Neural progenitor cell (in vitro differentiated cells): ENCODE data around the gene AQP1. TPM values are rescaled to one million over a fixed set of nuclear protein-coding genes. Genes with fewer than 3 reads are reported as not detected.

Experiments
- DNase-seq: peaks from one replicate; pipeline ENCODE4 v3.0.0-alpha.2; 2016; ENCODE audit warnings: low spot score
- H2AFZ ChIP-seq: fragments of 200-600 bp; sonication (generic); replicated peaks from 2 replicates; pipeline ENCODE4 v1.6.1; 2016; ENCODE audit warnings: antibody characterized with exemption
- H3F3A ChIP-seq: fragments of 200-600 bp; sonication (generic); 2 replicates; pipeline ENCODE4 v1.6.1; 2016; ENCODE audit warnings: antibody characterized with exemption, low read depth
- H3K27ac ChIP-seq: fragments of 200-600 bp; sonication (generic); 2 replicates; pipeline ENCODE4 v1.5.1; 2016; ENCODE audit warnings: mild to moderate bottlenecking
- H3K27me3 ChIP-seq: fragments of 200-600 bp; sonication (generic); 2 replicates; pipeline ENCODE4 v1.6.1; 2016; ENCODE audit warnings: mild to moderate bottlenecking, moderate library complexity
- H3K36me3 ChIP-seq: fragments of 200-600 bp; sonication (generic); 2 replicates; pipeline ENCODE4 v1.5.1; 2016
- H3K4me1 ChIP-seq: fragments of 200-600 bp; sonication (generic); 2 replicates; pipeline ENCODE4 v1.6.1; 2016; ENCODE audit warnings: mixed run types
- H3K4me2 ChIP-seq: fragments of 200-600 bp; sonication (generic); 2 replicates; pipeline ENCODE4 v1.6.1; 2016
- H3K4me3 ChIP-seq: fragments of 200-600 bp; sonication (generic); 2 replicates; pipeline ENCODE4 v1.5.1; 2016
- H3K79me2 ChIP-seq: fragments of 200-600 bp; sonication (generic); 2 replicates; pipeline ENCODE4 v1.6.1; 2016; ENCODE audit warnings: low read depth
- H3K9ac ChIP-seq: fragments of 200-600 bp; sonication (generic); 2 replicates; pipeline ENCODE4 v1.6.1; 2016
- H3K9me3 ChIP-seq: fragments of 200-600 bp; sonication (generic); 2 replicates; pipeline ENCODE4 v1.5.1; 2016; ENCODE audit warnings: low read depth
- H4K20me1 ChIP-seq: fragments of 200-600 bp; sonication (generic); 2 replicates; pipeline ENCODE4 v1.6.1; 2016; ENCODE audit warnings: low read depth
- H3K27ac Mint-ChIP-seq: 3 replicates; pipeline ENCODE4 v1.8.0; 2021; ENCODE audit warnings: mixed read lengths
- H3K27me3 Mint-ChIP-seq: 2 replicates; pipeline ENCODE4 v1.8.0; 2022; ENCODE audit warnings: low read depth, mild to moderate bottlenecking, inconsistent platforms, moderate library complexity, mixed read lengths; ENCODE audit not compliant: insufficient read depth
- H3K36me3 Mint-ChIP-seq: 3 replicates; pipeline ENCODE4 v1.8.0; 2021; ENCODE audit warnings: mixed read lengths
- H3K4me1 Mint-ChIP-seq: 3 replicates; pipeline ENCODE4 v1.8.0; 2021; ENCODE audit warnings: mixed read lengths
- H3K4me3 Mint-ChIP-seq: 3 replicates; pipeline ENCODE4 v1.8.0; 2021; ENCODE audit warnings: mild to moderate bottlenecking, moderate library complexity, mixed read lengths
- H3K9me3 Mint-ChIP-seq: 3 replicates; pipeline ENCODE4 v1.8.0; 2020; ENCODE audit warnings: mixed read lengths
- EZH2 ChIP-seq: fragments of 200-600 bp; sonication (generic); IDR thresholded peaks from 2 replicates; pipeline ENCODE4 v1.6.1; 2017; ENCODE audit warnings: antibody characterized with exemption, mild to moderate bottlenecking, moderate library complexity
- EZH2phosphoT487 ChIP-seq: fragments of 200-600 bp; sonication (generic); IDR thresholded peaks from 2 replicates; pipeline ENCODE4 v1.6.1; 2017; ENCODE audit warnings: antibody characterized with exemption
- total RNA-seq: library from RNA; depleted of rRNA; stranded (reverse); fragments of >200 nt; gene quantifications from 2 replicates; pipeline ENCODE4 v1.2.3, GENCODE V29; 2015; ENCODE audit warnings: low replicate concordance
- TF ChIP-seq, protein P1 (sequence below): fragments of 200-600 bp; sonication (generic); IDR thresholded peaks from 2 replicates; pipeline ENCODE4 v1.5.1; 2017; ENCODE audit warnings: antibody characterized with exemption, mild to moderate bottlenecking

AQP1 gene
- total RNA-seq, 1 donor from 2014 or later: not detected

DNA sequence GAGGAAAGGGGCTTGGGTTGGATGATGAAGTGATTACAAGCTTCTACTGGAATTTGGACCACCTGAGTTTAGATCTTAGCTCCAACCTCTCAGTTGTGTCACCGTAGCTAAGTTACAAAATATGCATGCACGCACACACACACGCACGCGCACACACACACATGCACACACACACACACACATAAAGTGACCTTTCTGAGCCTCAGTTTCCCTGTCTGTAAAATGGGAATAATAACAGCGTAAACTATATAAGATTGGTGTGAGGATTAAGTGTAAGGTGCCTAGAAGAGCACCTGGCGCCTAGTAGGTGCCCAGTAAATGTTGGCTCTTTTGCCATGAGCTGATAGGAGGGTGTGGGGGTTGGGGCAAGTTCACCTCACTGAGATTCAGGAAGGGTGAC lies 12.6 kb upstream of the AQP1 start:
- Histone ChIP-seq H3K79me2 (no peaks in the 10 kb centered on the region), H3K4me1 (no peaks in the 10 kb centered on the region), H3F3A (no peaks in the 10 kb centered on the region), H4K20me1 (no peaks in the 10 kb centered on the region), H3K27ac (no peak overlapping the region), H3K9me3 (no peaks in the 10 kb centered on the region), H3K9ac (no peak overlapping the region), H3K27me3 (no peaks in the 10 kb centered on the region), H3K36me3 (no peaks in the 10 kb centered on the region), H3K4me3 (no peak overlapping the region), H2AFZ (no peak overlapping the region), H3K4me2 (no peak overlapping the region)
- no peak for DNase-seq
- Mint-ChIP-seq H3K4me1 (peaks cover 15% of the 10 kb centered on the region), H3K9me3 (no peaks in the 10 kb centered on the region), H3K27me3 (peaks cover 6% of the 10 kb centered on the region), H3K27ac (no peak overlapping the region), H3K4me3 (no peak overlapping the region), H3K36me3 (no peaks in the 10 kb centered on the region)
- TF ChIP-seq, protein P1, sequence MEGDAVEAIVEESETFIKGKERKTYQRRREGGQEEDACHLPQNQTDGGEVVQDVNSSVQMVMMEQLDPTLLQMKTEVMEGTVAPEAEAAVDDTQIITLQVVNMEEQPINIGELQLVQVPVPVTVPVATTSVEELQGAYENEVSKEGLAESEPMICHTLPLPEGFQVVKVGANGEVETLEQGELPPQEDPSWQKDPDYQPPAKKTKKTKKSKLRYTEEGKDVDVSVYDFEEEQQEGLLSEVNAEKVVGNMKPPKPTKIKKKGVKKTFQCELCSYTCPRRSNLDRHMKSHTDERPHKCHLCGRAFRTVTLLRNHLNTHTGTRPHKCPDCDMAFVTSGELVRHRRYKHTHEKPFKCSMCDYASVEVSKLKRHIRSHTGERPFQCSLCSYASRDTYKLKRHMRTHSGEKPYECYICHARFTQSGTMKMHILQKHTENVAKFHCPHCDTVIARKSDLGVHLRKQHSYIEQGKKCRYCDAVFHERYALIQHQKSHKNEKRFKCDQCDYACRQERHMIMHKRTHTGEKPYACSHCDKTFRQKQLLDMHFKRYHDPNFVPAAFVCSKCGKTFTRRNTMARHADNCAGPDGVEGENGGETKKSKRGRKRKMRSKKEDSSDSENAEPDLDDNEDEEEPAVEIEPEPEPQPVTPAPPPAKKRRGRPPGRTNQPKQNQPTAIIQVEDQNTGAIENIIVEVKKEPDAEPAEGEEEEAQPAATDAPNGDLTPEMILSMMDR: no peak

DNA sequence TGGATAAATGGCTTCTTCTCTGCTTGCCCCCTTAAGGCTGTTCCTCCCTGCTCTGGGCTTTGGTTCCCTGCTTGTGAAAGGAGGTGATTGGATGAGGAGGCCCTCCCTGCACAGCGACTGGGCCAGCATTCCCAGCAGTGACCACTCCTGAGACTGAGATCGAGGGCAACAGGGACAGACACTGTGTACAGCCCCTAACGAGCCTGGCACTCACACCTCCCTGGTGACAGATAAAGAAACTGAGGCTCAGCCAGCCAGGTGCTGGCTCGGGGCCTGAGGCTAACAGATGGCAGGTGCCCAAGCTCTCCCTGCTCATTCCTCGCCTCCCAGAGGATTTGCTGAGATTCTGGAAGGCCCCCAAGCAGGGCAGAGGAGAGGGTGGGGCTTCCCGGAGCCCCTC lies 12.0 kb upstream of the AQP1 start:
- TF ChIP-seq, protein P1: no peak
- TF ChIP-seq EZH2: no peak
- no peak for TF ChIP-seq EZH2phosphoT487
- H3K4me1 ChIP-seq: no peaks in the 10 kb centered on the region
- H3K9me3 Mint-ChIP-seq: no peaks in the 10 kb centered on the region
- no peak overlapping the region for H3K4me3 Mint-ChIP-seq
- no peaks in the 10 kb centered on the region for H3F3A ChIP-seq
- no peaks in the 10 kb centered on the region for H3K27me3 ChIP-seq
- H3K9me3 ChIP-seq: no peaks in the 10 kb centered on the region
- no peaks in the 10 kb centered on the region for H3K79me2 ChIP-seq
- no peak overlapping the region for H3K4me3 ChIP-seq
- peaks cover 6% of the 10 kb centered on the region for H3K27me3 Mint-ChIP-seq
- H3K4me2 ChIP-seq: no peak overlapping the region
- H3K9ac ChIP-seq: no peak overlapping the region
- H3K27ac Mint-ChIP-seq: no peak overlapping the region
- H4K20me1 ChIP-seq: no peaks in the 10 kb centered on the region
- H3K4me1 Mint-ChIP-seq: peaks cover 15% of the 10 kb centered on the region
- no peaks in the 10 kb centered on the region for H3K36me3 ChIP-seq
- H3K27ac ChIP-seq: no peak overlapping the region
- H2AFZ ChIP-seq: no peak overlapping the region
- H3K36me3 Mint-ChIP-seq: no peaks in the 10 kb centered on the region
- no peak for DNase-seq

DNA sequence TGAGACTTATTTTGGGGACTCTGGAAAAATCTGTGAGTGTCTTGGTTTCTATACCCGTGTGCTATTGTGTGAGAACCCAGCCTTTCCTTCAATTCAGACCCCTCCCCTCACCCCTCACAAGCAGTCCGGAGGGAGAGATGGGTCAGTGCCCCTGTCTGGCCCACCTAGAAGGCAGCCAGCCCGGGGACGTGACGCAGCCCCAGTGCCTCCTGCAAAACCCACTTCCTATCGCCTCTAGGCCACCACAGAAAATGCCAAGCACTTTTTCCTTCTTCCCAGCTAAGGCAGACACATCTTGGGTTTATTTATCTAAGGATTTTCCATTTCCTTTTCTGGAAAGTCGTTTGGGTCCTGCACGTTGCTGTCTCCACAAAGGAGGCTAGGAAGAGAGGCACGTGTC lies 11.6 kb upstream of the AQP1 start:
- Histone ChIP-seq H3K27me3 (no peaks in the 10 kb centered on the region), H3K36me3 (no peaks in the 10 kb centered on the region), H3K4me2 (no peak overlapping the region), H2AFZ (no peak overlapping the region), H3K9ac (no peak overlapping the region), H3K27ac (no peak overlapping the region), H3K9me3 (no peaks in the 10 kb centered on the region), H4K20me1 (no peaks in the 10 kb centered on the region), H3K4me1 (no peaks in the 10 kb centered on the region), H3F3A (no peaks in the 10 kb centered on the region), H3K4me3 (no peak overlapping the region), H3K79me2 (no peaks in the 10 kb centered on the region)
- Mint-ChIP-seq H3K9me3 (no peaks in the 10 kb centered on the region), H3K27ac (no peak overlapping the region), H3K4me3 (no peak overlapping the region), H3K36me3 (no peaks in the 10 kb centered on the region), H3K4me1 (peaks cover 15% of the 10 kb centered on the region), H3K27me3 (peaks cover 6% of the 10 kb centered on the region)
- no peak for DNase-seq
- TF ChIP-seq EZH2 (no peak), EZH2phosphoT487 (no peak)
- TF ChIP-seq, protein P1: no peak
